Measurements from ENCODE around the gene VOPP1.

Gene VOPP1

DNA sequence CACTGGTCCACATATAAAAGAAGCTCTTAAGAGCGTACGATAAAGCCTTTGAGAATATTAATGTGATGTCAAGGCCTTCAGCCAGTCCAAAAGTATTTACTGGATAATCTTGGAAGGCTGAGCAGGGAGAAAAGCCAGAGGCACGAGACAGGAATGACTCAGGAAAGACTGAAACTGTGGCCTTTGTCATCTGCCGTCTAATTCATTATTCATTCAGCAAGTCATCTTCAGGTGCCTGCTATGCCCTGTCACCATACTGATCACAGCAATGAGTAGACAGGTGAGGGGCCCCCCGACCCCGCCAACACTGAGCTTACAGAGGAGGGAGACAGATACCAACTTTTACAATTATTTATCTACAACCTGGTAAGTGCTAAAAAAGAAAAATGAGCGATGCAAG is 78.9 kb downstream of the VOPP1 start:
- Histone ChIP-seq H3K4me3 (ENCODE audit: low read length) (no peak overlapping the region), H3K9ac (ENCODE audit: low read length) (no peak overlapping the region), H3K27me3 (ENCODE audit: control insufficient read depth, insufficient read depth, low read length) (no peaks in the 10 kb centered on the region), H3K4me1 (ENCODE audit: control insufficient read depth, insufficient read depth, low read length) (no peaks in the 10 kb centered on the region), H3K27ac (ENCODE audit: low read depth, low read length) (no peak overlapping the region), H3K36me3 (ENCODE audit: control insufficient read depth, insufficient read depth, low read length) (peaks cover 8% of the 10 kb centered on the region)

DNA sequence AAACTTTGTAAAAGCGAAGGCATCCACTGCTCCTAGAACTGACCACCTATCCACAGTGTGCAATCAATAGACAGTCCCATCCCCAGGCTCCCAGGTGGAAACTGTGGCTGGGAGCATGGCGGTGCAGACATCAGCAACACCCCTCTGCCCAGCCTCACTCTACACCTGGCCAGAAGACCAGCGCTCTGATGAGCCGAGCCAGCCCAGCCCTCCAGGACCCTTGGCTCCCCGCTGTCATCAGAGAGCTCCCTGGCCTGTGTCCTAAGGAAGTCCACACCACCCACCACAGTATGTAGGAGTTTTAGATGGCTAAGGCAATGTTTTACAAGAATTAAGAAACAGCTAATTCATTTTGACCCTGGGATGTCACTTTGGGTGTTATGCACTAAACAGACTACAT is 81.0 kb downstream of the VOPP1 start:
- Histone ChIP-seq H3K4me3 (ENCODE audit: low read length) (no peak overlapping the region), H3K4me1 (ENCODE audit: control insufficient read depth, insufficient read depth, low read length) (no peaks in the 10 kb centered on the region), H3K27ac (ENCODE audit: low read depth, low read length) (no peak overlapping the region), H3K9ac (ENCODE audit: low read length) (no peak overlapping the region), H3K27me3 (ENCODE audit: control insufficient read depth, insufficient read depth, low read length) (no peaks in the 10 kb centered on the region), H3K36me3 (ENCODE audit: control insufficient read depth, insufficient read depth, low read length) (peaks cover 6% of the 10 kb centered on the region)

GRCh38 chr7:55490099-55490498 is 82.2 kb downstream of the VOPP1 start:
- H3K4me3 ChIP-seq (ENCODE audit: low read length): no peak overlapping the region
- H3K27me3 ChIP-seq (ENCODE audit: control insufficient read depth, insufficient read depth, low read length): no peaks in the 10 kb centered on the region
- no peak overlapping the region for H3K9ac ChIP-seq (ENCODE audit: low read length)
- peaks cover 6% of the 10 kb centered on the region for H3K36me3 ChIP-seq (ENCODE audit: control insufficient read depth, insufficient read depth, low read length)
- no peaks in the 10 kb centered on the region for H3K4me1 ChIP-seq (ENCODE audit: control insufficient read depth, insufficient read depth, low read length)
- H3K27ac ChIP-seq (ENCODE audit: low read depth, low read length): no peak overlapping the region

GRCh38 chr7:55489552-55489951 is 82.8 kb downstream of the VOPP1 start:
- Histone ChIP-seq H3K27ac (ENCODE audit: low read depth, low read length) (no peak overlapping the region), H3K27me3 (ENCODE audit: control insufficient read depth, insufficient read depth, low read length) (no peaks in the 10 kb centered on the region), H3K36me3 (ENCODE audit: control insufficient read depth, insufficient read depth, low read length) (peaks cover 6% of the 10 kb centered on the region), H3K4me3 (ENCODE audit: low read length) (no peak overlapping the region), H3K9ac (ENCODE audit: low read length) (no peak overlapping the region), H3K4me1 (ENCODE audit: control insufficient read depth, insufficient read depth, low read length) (no peaks in the 10 kb centered on the region)

DNA sequence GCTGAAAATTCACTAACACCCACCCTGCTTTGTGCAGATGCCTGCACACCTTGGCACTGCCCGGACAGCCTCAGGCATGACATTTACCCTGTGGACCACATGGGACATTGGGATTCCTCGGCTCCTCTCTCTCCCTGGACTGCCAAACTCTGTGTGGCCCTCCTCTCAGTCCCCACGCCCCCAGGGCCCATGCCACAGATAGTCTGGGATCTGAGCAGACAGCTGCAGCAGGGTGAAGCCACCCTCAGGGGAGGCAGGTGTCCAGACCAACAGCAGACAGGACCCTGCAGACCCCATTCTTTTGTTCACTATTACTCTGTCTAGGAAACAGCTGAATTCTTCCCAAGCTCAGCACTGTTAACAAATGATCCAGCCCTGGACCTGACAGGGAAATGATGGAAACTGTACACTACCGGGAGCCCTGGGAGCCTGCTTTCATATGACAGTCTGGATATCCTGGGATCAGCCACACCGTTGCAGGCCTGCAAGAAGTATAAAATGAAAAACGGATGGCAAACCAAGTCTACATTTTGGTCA is 83.4 kb downstream of the VOPP1 start:
- no peak overlapping the region for H3K27ac ChIP-seq (ENCODE audit: low read depth, low read length)
- H3K4me1 ChIP-seq (ENCODE audit: control insufficient read depth, insufficient read depth, low read length): no peaks in the 10 kb centered on the region
- no peak overlapping the region for H3K4me3 ChIP-seq (ENCODE audit: low read length)
- H3K9ac ChIP-seq (ENCODE audit: low read length): no peak overlapping the region
- no peaks in the 10 kb centered on the region for H3K27me3 ChIP-seq (ENCODE audit: control insufficient read depth, insufficient read depth, low read length)
- peaks cover 6% of the 10 kb centered on the region for H3K36me3 ChIP-seq (ENCODE audit: control insufficient read depth, insufficient read depth, low read length)

GRCh38 chr7:55488216-55488615 is 84.1 kb downstream of the VOPP1 start:
- Histone ChIP-seq H3K4me3 (ENCODE audit: low read length) (no peak overlapping the region), H3K4me1 (ENCODE audit: control insufficient read depth, insufficient read depth, low read length) (no peaks in the 10 kb centered on the region), H3K9ac (ENCODE audit: low read length) (no peak overlapping the region), H3K27me3 (ENCODE audit: control insufficient read depth, insufficient read depth, low read length) (no peaks in the 10 kb centered on the region), H3K27ac (ENCODE audit: low read depth, low read length) (no peak overlapping the region), H3K36me3 (ENCODE audit: control insufficient read depth, insufficient read depth, low read length) (peaks cover 6% of the 10 kb centered on the region)

GRCh38 chr7:55486991-55487390 is 85.3 kb downstream of the VOPP1 start:
- Histone ChIP-seq H3K9ac (ENCODE audit: low read length) (no peak overlapping the region), H3K36me3 (ENCODE audit: control insufficient read depth, insufficient read depth, low read length) (peaks cover 6% of the 10 kb centered on the region), H3K27ac (ENCODE audit: low read depth, low read length) (no peak overlapping the region), H3K4me3 (ENCODE audit: low read length) (no peak overlapping the region), H3K27me3 (ENCODE audit: control insufficient read depth, insufficient read depth, low read length) (no peaks in the 10 kb centered on the region), H3K4me1 (ENCODE audit: control insufficient read depth, insufficient read depth, low read length) (no peaks in the 10 kb centered on the region)

DNA sequence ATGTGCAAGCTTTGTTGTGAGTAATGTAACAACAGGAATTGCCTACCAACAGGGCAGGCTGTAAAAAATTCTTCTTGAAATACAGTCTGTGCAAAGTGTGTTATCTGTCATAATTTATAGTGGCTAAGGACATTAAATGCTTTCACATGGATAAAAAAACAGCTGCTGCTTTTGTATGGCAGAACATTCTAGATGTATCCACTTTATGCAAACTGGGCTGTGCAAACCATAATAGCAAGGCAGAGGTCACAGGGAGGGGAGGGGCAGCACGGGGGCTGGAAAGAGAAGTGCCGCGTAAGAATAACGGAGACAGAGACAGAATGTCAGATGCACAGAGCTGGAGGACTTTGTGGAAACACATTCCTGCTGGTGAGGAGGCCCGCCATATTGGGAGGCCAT is 86.1 kb downstream of the VOPP1 start:
- Histone ChIP-seq H3K4me3 (ENCODE audit: low read length) (no peak overlapping the region), H3K36me3 (ENCODE audit: control insufficient read depth, insufficient read depth, low read length) (peaks cover 3% of the 10 kb centered on the region)

DNA sequence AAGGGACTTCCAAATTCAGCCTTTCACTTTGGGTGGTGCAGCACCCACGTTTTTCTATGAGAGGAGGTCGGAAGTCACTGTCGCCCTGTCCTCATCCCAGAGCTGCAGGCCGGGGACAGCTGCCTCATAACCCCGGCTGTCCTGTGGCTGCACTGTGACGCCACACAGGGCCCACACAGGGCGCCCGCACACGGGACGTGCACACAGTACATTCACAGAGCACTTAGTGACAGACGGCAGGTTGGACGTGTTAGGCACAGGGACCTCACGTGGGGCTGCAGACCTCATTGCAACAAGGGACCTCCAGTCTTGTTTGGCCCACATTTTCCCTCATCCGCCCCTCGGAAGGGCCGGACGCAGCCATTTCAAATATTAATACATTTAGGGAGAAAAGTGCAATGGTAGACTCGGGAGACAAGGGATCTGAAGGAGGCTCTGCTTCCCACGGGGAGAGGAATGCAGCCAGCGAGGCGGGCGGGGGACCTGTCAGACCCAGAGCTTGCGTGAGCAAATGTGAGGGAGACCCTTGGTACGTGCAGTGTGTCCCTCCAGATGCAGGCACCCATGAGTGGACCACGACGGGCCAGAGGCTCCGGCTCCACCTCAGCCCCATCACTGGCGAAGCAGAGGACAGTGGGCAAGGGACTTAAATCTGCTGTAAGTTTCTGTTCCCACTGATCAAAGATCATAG is 86.7 kb downstream of the VOPP1 start:
- H3K27me3 ChIP-seq (ENCODE audit: control insufficient read depth, insufficient read depth, low read length): no peaks in the 10 kb centered on the region
- peaks cover 2% of the 10 kb centered on the region for H3K36me3 ChIP-seq (ENCODE audit: control insufficient read depth, insufficient read depth, low read length)
- H3K4me3 ChIP-seq (ENCODE audit: low read length): no peak overlapping the region
- H3K27ac ChIP-seq (ENCODE audit: low read depth, low read length): no peak overlapping the region
- no peaks in the 10 kb centered on the region for H3K4me1 ChIP-seq (ENCODE audit: control insufficient read depth, insufficient read depth, low read length)
- H3K9ac ChIP-seq (ENCODE audit: low read length): no peak overlapping the region

More for the DNA sequence above, 86.1 kb downstream of the VOPP1 start:
- H3K27ac ChIP-seq (ENCODE audit: low read depth, low read length): no peak overlapping the region
- no peaks in the 10 kb centered on the region for H3K4me1 ChIP-seq (ENCODE audit: control insufficient read depth, insufficient read depth, low read length)
- no peak overlapping the region for H3K9ac ChIP-seq (ENCODE audit: low read length)
- no peaks in the 10 kb centered on the region for H3K27me3 ChIP-seq (ENCODE audit: control insufficient read depth, insufficient read depth, low read length)

DNA sequence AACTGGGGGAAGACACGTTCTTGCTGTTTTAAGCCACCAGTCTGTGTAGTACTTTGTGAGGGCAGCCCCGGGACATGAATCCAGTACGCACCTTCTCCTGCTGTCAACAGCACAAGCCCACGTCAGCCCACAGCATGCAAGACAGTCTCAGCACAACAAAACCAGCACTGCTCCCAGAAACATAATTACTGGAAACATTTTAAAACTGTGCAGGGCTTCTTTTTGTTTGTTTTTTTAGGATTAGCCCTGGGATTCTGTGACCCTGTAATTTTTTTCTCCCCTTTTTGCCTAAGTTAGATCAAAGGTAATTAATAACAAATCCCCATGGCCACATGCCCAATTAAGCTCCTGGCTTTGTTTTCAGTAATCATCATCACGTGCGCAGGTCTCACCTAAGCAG is 87.5 kb downstream of the VOPP1 start:
- H3K9ac ChIP-seq (ENCODE audit: low read length): no peak overlapping the region
- H3K36me3 ChIP-seq (ENCODE audit: control insufficient read depth, insufficient read depth, low read length): peaks cover 2% of the 10 kb centered on the region
- H3K4me3 ChIP-seq (ENCODE audit: low read length): no peak overlapping the region
- no peaks in the 10 kb centered on the region for H3K4me1 ChIP-seq (ENCODE audit: control insufficient read depth, insufficient read depth, low read length)
- H3K27me3 ChIP-seq (ENCODE audit: control insufficient read depth, insufficient read depth, low read length): no peaks in the 10 kb centered on the region
- no peak overlapping the region for H3K27ac ChIP-seq (ENCODE audit: low read depth, low read length)

DNA sequence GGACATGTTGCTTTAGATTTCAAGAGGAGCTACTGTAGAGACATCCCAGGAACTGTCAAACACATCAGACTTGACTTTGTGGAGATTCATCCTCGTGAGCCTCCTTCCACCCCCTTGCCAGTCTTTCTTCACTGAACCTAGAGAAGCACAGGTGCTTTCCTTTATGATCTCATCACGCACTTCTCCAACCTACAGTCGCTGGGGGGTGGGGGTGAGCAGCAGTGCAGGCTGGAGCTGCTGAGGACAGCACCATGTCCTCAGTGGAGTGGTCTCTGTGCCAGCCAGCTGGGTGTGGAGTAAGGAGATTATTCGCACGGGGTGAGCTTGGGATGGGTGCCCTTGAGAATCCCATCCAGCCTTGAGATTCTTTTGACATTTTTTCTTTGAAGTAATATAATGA is 88.1 kb downstream of the VOPP1 start:
- Histone ChIP-seq H3K9ac (ENCODE audit: low read length) (no peak overlapping the region), H3K4me1 (ENCODE audit: control insufficient read depth, insufficient read depth, low read length) (no peaks in the 10 kb centered on the region), H3K36me3 (ENCODE audit: control insufficient read depth, insufficient read depth, low read length) (peaks cover 2% of the 10 kb centered on the region), H3K27me3 (ENCODE audit: control insufficient read depth, insufficient read depth, low read length) (no peaks in the 10 kb centered on the region), H3K27ac (ENCODE audit: low read depth, low read length) (no peak overlapping the region), H3K4me3 (ENCODE audit: low read length) (no peak overlapping the region)

DNA sequence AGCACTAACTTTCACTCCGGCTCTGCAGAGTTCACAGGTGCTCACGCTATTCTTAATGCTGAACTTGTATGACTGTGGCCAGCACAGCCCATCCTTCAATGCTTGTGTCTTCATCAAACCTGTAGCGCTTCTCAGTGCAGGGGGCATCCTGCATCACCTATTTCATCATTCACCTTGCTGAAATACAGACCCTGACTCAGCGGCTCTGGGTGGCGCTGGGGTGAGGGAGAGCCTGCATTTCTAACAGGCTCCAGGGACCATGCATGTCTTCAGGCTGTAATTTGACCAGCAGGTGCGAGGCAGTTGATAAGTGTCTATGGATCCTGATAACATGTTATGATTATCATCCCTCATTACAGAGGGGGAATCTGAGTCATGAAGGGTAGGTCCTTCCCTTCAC is 89.3 kb downstream of the VOPP1 start:
- H3K27me3 ChIP-seq (ENCODE audit: control insufficient read depth, insufficient read depth, low read length): no peaks in the 10 kb centered on the region
- H3K9ac ChIP-seq (ENCODE audit: low read length): no peak overlapping the region
- no peaks in the 10 kb centered on the region for H3K36me3 ChIP-seq (ENCODE audit: control insufficient read depth, insufficient read depth, low read length)
- H3K4me3 ChIP-seq (ENCODE audit: low read length): no peak overlapping the region
- no peak overlapping the region for H3K27ac ChIP-seq (ENCODE audit: low read depth, low read length)
- no peaks in the 10 kb centered on the region for H3K4me1 ChIP-seq (ENCODE audit: control insufficient read depth, insufficient read depth, low read length)

DNA sequence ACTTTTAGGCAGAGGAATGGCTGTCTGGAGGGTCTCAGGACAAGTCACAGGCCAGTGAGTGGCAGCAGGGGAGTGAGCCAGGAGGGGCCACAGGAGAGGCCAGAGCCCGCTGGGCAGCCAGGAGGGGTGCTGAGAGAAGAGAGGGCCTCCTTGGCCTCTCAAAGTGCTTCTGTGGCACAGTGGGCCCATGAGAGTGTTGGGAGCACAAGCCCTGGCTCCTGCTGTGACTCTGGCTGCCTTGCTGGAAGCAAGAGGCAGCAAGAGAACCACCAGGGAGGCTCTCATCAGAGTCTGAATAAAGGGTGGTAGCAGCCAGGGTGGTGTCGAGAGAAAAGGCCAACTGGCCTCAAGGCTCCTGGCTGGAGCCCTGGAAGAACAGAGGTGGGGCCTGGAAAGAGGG is 91.1 kb downstream of the VOPP1 start:
- Histone ChIP-seq H3K27me3 (ENCODE audit: control insufficient read depth, insufficient read depth, low read length) (no peaks in the 10 kb centered on the region), H3K9ac (ENCODE audit: low read length) (no peak overlapping the region), H3K27ac (ENCODE audit: low read depth, low read length) (no peak overlapping the region), H3K4me1 (ENCODE audit: control insufficient read depth, insufficient read depth, low read length) (no peaks in the 10 kb centered on the region), H3K4me3 (ENCODE audit: low read length) (no peak overlapping the region), H3K36me3 (ENCODE audit: control insufficient read depth, insufficient read depth, low read length) (peaks cover 5% of the 10 kb centered on the region)
